Fibroblast of skin of right biceps (primary cell): ENCODE measurements around the gene MRPL36.

Source experiments
- DNase-seq: peaks from one replicate; pipeline ENCODE4 v3.0.0-alpha.2; 2013

MRPL36 gene

DNA sequence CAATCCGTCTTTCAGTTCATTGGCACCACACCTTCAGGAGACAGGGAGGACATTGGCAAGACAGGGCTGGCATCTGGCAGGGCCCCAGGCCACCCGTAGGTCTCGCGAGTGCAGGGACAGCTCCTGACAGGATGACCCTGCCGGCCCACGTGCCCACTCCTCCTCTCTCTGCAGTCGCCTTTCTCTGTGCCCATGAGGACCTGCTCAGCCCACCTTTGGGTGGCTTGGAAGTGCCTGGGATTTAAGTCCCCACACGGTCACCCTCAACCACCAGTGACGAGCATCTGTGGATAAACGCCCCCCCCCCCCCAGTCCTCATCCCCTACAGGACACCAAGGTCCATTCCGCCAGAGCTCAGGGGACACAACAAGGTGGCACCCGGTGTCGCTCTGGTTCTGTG is 4.1 kb downstream of the MRPL36 start:
- no peak for DNase-seq

DNA sequence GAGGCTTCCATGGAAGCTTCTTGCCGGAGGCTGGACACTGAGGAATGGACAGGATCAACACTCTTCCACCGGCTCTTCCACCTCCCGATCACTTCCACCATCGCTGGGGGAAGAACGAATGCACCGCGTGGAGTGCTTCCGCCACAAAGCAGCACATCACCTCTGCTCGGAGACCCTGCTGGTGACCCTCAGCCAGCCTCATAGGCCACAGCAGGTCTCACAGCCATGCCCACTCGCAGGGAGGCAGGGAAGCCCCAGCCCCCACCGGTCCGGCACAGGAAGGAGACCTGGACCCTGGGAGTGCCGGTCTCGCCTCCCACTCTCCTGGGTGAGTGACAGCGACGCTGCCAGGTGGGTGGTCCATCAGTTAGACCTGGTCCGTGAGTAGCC is 4.7 kb downstream of the MRPL36 start:
- no peak for DNase-seq

DNA sequence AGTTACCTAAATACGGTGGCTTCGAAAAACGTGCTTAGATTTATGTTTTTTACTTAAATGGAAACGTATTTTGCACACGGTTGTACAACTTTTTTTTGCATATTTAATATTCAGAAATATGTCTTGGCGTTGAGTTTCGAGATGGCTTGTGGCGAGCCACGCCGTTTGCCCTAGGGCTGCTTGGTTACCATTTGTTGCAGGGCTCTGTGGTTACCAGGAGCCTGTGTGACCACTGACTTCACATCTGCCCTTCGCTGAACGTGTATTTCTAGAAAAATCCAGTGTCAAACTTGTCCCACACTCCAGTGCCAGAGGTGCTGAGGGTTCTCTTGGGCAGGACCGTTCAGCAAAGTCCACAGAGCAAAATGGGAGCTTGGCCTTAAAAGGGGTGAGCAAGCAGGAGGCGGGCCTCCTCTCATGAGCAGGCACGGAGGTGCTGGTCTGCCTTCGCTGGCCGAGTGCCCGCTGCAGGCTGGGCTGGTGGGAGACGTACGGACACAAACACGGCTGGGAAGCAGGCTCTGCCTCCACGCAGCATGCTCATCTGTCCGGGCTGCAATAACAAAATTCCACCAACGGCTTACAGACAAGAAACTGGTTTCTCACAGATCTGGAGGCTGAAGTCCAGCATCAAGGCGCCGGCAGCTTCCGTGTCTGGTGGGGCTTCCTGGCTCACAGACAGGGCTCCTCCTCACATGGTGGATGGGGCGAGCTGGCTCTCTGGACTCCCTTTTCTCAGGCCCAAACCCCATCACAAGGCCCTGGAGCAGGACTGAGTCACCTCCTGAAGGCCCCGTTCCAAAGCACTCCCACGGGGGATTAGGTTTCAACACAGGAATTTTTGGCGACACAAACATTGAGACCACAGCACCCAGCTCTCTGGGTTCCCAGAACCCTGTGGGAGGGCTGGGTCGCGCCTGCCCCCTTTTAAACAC is 5.4 kb downstream of the MRPL36 start:
- DNase-seq, result peak; percentile 86

DNA sequence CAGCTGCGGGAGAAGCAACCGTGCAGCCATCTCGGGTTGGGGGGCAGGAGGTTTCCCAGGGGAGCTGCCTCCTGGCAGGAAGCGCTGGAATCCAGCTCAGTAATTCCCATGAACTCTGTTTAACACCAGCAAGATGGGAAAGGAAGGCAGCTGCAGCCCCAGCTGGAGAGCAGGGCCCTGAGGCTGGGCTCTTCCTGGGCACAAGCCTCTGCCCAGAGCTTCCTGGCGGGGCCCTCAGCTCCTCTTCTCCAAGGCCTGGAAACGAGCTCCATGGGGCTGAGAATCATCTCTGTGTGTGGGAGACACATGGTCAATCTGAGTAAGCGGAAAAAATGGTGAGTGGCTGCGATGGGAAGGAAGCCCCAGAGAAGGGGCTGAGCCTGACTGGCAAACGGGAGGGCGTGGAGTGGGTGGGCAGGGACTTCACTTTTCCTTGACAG is 6.3 kb downstream of the MRPL36 start:
- DNase-seq, result peak; percentile 46

DNA sequence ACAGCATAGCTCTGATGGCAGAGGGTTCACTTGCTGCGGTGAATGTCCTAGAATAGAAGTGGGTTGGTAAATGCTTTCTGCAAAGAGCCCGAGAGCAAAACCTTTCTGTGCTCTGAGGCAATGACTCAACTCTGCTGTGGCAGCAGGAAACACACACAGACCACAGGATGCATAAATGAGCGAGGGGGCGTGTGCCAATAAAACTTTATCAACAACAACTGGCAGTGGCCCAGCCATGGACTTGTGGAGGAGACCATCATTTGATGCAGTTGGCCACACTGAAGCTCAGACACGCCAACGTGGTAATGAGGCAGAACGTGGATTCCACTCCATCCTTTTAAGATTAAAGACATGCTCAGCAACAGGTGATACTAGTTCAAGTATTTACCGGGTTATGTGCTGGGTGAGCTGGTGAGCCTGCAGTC is 6.8 kb downstream of the MRPL36 start:
- DNase-seq, result peak; percentile 83

DNA sequence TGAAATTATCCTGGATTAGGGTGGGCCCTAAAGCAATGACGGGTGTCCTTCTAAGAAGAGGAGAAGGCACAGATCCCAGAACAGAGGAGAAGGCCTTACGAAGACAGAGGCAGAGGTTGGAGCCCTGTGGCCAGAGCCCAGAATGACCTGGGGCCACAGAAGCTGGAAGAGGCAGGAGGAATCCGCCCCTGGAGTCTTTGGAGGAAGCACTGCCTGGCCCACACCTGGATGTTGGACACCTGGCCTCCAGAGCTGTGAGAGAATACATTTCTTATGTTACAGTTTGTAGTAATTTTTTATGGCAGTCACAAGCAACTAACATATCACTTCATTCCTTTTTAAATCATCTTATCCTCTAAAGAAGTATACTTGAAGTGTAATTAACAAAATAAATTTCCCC is 8.5 kb downstream of the MRPL36 start:
- no peak for DNase-seq

DNA sequence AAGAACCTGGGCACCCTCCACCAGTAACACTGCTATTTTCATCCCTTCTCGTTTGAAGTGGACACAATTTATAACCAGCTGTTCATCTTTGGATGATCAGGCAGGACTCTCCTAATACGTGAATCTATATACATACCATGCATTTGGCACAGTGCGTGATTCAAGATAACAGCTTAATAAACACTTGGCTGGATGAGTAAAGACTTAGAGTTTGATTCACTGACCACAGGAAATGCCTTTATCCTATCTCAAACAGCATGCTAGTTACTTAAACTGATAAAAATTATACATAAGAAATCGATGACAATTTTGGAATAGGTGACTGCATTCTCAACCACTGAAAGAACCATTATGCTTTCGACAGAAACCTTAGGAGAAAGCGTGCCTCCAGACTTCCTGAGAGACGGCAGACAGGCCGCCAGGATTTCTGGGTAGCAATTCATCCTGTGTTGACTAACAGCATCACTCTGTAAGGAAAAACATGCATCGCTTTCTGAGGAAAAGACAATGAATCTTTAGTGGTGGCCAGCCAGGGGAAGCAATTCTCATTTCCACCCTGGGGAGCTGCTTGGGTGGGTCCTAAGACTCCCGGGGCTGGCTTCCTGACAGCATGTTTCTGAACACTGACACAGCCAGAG is 9.7 kb downstream of the MRPL36 start:
- peak; percentile 85 for DNase-seq

DNA sequence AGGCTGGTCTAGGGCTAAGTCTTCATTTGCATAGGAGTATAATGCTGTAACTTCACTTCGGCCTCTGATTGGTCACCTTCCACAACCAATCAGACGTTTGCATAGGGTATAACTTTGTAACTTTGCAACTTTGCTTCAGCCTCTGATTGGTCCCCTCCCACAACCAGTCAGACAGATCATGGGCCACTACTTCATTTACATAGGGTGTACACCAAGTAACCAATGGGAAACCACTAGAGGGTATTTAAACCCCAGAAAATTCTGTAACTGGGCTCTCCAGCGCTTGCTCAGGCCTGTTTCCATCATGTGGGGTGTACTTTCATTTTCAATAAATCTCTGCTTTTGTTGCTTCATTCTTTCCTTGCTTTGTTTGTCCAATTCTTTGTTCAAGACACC is 10.2 kb downstream of the MRPL36 start:
- DNase-seq, result peak; percentile 79

DNA sequence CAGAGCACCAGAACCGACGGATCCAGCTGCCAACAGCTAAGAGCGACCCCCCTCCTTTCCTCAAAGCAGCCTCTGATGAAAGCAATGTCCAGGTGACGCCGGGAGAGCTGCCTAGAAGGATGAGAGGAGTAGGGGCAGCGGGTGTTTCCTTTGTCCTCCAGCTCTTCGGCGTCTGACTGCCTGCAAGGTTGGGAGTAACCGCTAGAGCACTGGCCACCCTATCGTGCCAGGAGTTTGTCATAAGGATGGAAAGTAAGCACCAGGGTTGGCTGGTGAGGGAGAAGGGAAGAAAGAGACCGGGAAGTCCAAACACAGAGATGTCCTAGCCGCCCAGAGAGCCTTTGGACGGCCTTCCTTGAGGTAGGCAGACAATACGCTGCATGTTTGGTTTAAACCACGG is 10.8 kb downstream of the MRPL36 start:
- DNase-seq, result no peak

DNA sequence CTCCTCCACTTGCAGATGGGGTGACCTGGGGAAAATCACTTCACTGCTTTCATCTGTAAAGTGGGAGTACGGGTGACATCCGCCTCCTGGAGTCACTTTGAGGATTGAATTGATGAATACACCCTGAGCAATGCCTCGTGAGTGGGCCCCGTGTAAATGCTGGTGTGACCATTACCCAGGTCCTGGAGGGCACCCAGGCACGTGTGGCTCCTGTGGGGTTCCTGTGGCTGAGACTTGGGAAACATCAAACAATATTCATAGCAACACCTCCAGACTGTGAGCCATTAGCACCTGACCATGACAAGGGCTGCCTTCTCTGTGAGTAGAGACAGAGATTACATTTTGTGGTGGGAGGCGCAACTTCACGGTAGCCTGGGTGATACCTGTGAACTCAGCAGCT is 11.4 kb downstream of the MRPL36 start:
- no peak for DNase-seq

DNA sequence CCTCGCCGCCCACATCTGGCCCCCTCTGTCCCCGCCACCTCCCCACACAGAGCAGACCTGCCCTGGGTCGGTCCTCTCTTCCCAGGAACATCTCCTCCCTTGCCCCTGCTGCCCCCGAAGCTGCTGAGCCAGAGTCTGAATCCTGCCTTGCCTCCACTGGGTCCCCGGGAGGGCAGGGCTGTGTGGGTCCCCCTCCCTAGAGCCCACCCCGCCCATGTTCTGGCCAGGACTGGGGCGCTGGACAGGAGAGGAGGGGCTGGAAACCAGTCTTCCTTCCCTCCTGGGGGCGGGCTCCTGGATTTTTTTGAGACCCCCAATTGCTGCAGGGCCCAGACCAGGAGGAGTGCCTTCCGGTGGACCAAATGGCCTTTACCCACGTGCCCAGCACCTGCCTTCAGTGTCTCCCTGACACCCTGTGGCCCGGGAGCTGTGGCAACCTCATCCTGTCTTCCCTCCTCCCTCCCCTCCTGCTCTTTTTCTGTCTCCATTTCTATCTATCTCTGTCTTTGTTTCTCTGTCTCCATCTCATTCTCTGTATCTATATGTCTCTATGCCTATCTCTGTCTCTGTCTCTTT is 12.1 kb downstream of the MRPL36 start:
- DNase-seq, result no peak

DNA sequence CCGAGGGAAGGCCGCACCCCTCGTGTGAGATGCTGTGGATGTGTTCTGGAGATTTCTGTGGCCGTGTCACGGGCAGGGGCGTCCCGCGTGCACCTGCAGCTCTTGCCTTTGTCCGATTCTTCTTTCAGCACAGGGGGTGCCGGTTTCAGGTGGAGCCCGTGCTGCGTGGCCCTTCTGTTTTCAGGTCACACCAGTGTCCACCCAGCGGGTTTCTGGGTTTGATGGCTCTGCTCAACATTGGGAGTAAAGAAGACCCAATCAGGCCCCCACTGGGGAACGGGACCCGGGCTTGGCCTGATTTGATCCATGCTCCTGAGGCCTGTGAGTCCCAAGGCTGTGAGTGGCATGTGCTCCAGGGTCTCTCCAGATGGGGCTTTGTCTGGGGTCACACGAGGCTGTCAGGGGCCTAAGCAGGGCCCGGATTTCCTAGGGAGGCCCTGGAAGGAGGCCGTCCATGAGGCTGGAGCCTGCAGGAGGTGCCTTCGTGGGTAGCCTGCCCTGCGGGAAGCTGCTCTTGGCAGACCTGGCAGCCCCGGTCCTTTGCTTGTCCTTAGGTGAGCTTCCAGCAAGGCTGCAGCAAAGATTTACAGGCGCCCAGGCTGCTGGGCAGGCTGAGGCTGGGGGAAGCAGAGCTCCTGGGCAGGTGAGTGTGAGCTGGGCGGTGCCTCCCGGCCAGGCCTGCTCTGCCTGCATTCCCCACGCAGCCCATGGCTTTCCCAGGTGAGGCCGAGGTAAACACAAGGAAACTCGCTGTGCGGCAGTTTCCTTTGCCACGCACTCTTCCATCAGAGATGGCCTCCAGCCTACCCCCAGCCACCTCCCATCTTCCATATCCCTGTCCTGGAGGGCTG is 12.8 kb downstream of the MRPL36 start:
- no peak for DNase-seq

DNA sequence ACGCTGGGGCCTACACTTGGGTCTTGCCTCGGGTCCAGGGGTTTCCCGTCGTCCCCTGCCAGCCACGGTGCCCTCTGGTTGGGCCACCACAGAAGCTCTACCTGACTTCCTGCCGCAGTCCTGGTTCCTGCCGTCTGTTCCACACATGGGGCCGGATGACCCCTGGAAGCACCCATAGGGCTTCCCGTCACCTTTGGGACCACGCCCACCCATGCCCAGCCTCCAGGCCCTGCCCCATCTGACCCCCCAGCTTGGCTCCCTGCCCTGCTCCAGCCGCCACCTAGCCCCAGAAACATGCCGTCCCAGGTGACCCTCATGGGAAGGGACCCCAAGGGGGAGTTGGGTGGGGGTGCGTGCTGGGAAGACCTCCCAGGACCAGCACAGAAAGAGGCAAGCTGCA is 13.7 kb downstream of the MRPL36 start:
- DNase-seq, result no peak

DNA sequence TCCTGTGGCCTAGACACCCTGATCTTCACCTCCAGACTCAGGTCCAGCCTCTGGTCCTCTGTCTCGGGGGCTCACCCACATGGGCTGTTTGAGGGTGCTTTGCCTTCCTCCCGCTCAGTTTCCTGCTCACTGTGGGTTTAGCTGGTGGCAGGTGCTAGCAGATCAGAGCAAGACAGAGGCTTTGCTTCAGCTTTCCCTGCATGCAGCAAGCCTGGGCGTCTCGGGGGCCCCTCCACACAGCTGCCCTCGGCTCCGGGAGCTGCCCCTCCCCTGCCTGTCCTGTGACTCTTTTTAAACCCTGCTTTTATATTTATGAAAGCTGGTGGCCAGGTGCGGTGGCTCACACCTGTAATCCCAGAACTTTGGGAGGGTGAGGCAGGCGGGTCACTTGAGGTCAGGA is 14.6 kb downstream of the MRPL36 start:
- DNase-seq, result no peak

DNA sequence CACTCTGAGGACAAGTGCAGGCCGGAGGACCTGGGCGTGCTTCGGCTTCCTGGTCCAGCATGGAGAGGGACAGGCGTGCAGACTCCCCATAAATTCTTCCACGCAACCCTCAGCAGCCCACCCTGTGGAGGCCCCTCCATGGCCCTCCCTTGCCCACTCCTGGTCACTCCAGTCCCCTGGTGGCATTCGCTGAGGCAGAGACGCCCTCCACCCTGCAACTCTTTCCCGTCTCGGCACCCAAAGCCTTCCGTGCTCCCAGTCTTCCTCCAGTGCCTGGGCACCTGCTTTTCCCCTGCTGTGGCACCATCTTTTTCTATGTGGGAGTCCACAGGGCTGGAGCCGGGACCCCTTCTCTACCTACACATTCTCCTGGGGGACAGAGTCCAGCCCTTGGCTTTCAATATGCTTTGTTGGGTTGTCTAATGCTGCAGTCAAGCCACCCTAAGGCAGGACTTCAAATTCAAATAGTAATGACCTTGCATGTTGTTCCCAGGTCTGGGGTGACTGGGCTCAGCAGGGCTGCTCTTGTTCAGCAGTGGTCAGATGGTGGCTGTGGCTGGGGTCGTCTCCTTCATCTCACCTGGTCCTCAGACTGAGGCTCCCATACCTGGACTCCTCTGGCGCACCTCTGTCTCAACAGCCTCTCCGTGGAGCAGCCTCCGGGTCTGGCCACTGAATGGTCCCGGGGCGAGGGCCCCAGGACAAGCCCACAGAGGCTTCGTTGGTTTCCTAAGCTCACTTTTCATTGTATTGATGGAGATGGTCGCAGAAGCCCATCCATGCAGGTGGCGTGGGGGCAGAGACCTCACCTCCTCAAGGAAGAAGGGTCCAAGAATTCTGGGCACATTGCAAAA is 15.2 kb downstream of the MRPL36 start:
- no peak for DNase-seq

DNA sequence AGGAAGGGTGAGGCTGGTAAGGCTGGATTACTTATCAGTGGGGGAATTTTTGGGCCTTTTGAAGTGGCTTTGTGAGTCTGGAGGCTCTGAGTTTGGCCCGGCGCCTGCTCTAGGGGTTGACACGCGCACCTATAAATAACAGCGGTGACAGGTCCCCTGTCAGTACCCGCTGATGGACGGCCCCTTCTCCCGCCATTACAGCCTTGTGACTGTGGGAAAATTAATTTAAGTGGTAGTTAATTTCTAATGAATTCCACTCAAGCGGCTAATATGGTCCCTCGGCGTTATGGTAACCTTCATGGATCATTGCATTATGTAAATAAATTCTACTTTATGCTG is 16.5 kb downstream of the MRPL36 start:
- DNase-seq, result peak; percentile 48

DNA sequence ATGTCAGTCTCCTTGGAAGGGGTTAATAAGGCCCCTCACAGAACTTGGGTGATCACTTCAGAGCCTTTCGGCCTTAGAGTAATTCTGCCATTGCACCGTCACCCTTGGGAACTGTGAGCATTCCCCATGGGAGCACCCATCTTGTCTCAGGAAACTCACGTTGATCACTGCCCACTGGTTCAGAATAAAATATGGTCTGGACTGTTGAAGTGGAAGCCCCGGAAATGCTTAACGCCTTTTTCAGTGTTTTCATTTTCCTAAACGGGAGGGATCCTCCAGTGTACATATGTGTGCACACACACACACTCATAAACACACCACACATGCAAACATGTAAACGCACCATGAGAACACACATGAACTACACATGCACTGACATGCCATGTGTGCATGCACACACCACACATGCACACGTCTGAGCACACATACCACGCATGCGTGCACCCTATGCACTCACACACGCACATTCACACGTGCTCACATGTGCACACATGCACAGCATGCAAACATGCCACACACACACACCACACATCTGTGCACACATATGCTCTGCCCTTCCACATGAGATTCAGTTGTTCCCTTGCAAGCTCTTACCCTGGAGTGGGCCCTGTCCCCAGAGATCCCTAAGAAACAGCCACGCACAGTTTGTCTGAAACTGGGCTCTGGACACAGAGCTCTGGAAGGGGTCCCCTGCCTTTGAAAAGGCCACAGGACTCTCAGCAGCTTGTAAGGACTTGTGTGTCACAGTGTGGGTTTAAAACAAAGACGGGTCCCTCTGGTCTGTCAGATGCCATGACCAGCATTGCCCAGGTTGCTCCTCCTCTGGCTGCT is 17.0 kb downstream of the MRPL36 start:
- no peak for DNase-seq

DNA sequence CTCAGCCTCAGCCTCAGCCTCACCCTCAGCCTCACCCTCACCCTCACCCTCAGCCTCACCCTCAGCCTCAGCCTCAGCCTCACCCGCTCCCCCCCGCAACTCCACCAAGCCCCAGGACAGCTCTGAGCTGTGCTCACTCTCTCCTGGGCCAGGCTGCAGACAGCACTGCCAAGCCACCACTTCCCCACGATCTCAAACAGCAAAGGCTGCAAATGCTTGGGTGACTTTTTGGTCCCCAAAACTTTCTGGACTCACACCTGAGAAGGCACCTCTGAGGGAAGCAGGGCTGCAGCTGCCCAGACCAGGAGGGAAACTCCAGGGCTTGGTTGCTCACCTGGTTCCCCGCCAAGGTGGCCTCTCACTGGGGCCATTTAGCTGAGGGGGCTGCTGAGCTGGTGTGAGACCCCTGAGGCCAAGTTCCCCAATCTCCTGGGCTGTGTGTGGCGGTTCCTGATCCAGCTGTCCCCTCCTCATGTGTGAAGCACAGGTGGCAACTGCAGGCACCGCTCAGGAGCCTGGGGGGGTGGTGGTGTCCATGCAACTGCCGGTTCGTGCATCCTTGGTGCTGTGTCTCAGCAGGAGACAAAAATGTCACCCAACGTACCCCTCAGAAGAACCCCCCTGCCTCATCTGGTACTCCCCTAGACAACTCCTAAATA is 17.8 kb downstream of the MRPL36 start:
- no peak for DNase-seq

DNA sequence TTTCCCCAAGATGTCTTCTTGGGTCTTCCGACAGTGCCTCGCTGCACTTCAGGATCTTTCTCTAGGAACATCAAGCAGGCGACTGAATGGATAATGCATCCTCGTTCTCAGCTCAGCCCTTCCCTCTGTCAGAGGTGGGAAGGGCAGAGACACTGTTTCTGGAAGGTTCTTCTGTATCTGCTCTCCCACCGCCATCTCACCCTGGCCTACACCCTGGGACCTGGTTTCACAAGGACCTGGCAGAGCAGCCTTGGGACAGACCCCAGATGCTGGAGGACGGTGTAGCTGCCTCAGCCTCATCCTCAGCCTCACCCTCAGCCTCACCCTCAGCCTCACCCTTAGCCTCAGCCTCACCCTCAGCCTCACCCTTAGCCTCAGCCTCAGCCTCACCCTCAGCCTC is 18.5 kb downstream of the MRPL36 start:
- DNase-seq, result no peak

DNA sequence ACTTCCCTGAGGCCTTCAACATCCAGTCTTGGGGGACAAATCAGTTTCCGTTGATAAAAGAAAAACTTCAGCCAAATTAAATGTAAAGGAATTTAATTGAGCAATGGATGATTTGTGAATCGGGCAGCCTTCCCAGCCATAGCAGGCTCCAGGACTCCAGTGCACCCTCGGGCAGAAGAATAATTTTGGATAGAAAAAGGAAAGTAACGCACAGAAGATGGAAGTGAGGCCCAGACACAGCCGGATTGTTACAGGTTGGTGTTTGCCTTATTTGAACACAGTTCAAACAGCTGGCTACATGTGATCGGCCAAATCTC is 19.1 kb downstream of the MRPL36 start:
- no peak for DNase-seq
